RPMI8226 (cell line): ENCODE measurements around the gene HOXC6.
"Not testable (repeated sequence)": the region's sequence is repeated elsewhere in the genome, so short reads cannot be mapped to it uniquely, and the experiment has no call there.

Experiments
- DNase-seq: peaks from one replicate; pipeline ENCODE4 v3.0.0-alpha.2; 2015

HOXC6 gene

DNA sequence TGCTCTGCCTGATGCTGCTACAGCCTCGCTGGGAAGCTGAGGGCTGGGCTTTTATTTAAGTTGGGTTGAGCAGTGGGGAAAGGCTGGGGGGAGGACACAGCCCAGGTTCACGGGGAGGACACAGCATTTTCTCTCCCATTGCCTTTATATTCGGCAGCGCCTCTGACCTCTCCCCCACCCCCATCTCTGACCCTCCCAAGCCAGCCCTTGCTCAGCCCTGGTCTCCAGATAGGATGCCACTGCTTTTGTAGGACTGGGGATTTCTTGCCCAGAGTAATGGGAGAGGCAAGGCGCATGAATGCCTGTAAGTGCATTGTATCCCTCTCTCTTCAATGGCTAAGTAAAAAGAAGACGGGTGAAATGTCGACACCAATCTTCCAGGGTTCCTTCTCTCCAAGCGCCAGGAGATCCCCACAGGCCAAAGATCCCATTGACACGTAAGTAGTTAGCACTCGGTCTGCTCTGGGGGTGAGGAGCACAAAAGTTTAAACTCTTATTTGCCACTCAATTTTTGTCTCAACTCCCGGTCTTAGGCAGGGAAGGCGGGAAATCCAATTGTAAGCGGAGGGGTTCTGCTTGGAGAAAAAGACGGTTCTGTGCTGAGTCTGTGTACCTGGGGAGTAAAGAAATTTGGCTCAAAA lies 30.0 kb downstream of the HOXC6 start:
- DNase-seq: no peak

DNA sequence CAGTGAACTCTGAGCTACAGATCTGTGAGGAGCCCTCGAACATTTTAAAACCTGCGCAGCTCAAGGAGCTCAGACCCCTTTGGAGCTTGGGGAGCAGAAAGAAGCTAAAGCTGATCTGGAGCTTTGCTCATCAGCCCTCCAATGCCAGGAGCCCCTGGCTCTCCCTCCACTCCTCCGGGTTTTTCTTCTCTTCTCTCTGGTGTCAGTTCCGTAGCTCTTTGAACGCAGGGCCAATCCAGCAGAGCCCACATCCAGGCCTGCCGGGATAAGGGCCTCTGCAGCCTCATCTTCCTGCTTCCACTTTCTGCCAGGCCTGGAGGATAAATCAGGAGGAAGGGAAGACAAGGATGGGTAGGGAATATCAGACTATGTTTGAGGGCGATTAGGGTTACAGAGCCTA lies 31.4 kb downstream of the HOXC6 start:
- DNase-seq: no peak

DNA sequence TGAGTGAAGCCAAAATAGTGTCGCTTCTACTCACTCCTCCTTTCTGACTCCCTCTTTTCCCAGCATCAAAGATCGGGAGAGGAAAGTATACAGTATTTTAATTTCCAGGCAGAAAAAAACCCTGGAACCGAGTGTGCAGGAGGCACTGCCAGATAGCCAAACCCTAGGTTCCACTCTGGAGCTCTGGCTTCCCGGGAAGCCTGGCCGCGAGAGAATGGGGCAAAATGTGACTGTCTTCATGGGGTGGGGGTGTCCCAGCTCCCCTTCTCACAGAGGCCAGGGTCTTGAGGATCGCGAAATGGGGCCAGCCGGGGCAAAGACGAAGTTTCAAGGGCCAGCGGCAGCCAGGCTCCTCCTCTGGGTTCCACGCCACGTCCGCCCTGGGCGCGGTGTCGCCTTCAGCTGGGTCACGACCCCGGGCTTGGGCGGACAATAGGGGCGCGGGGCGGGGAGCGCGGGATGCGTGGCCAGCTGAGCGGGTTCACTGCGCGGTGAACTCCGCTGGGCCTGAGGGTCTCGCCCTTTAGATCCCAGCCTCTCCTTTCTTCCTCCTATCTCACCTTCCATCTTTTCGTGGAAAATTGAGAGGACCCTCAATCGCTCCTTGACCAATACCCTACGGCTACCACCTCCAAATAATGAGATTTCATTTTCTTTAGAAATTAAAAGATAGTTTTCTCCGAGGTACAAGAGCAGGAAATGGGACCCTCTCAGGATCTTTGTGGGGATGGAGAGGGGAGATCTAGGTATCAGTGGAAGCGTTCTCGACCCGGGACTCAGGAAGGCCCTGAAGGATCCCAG lies 32.1 kb downstream of the HOXC6 start:
- no peak for DNase-seq

DNA sequence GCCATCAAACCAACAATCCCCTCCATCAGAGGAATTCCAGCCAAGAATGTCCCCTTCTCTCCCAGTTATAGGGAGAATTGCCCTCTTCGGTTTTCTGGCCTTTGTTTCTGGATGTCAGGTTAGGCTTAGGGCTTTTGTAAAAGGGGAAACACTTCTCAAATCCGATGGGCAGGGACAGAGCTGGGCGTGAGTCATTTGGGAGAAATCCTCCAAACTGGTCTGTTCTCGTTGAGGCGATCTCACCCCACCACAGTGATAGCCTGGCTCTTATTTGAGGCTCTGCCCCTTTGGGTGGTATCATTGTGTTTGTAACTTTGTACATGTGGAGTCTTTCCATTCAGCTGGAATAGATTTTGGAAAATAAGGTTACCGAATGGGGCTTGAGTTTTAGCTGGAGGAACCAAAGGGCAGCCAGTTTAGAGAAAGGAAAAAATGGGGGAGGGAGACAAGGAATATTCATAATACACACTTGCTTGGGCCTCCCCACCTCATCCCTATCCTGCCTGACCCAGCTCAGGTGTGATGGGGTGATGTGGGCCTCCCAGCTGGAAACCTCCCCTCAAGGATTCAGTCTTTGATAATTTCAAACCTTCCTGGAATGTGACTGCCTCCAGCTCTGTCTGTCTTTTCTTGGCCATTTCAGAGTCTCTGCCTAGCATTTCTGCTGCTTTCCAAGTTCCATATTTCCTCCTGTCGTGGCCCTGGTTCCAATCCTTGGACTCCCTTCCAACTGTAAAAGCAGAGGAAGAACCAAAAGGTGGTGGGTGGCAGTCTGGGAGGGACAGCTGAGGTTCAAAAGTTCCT lies 32.9 kb downstream of the HOXC6 start:
- no peak for DNase-seq

DNA sequence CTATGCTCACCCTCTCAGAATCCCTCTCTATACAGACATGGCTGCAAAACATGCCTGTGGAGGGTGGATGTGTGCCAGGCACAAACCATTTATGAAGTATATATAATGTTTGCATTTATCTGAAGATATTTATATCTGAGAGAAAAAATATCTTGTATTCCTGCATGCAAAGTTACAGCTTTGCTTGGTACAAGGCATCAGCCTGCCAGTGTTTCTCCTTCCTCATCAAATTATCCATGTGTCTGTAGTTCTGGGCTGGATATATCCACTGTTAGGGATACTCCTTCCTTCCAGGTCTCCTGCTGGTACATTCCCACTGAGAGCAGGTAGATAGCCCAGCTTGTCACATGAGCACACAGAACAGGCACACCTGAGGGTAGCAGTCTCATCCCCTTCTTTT lies 37.4 kb downstream of the HOXC6 start:
- DNase-seq: no peak

DNA sequence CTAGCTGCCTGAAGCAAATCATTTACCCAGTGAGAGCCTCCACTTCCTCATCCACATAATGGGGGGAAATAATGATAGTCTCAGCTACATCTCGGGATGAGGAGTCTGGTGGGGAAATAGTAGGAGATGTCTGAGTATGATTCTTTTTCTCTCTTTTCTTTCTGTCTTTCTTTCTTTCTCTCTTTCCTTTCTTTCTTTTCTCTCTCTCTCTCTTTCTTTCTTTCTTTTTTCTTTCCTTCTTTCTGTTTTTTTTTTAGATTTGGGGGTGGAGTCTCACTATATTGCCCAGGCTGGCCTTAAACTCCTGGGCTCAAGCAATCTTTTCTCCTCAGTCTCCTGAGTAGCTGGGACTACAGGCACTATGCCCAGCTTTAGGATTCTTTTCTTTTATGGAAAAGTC lies 38.2 kb downstream of the HOXC6 start:
- DNase-seq: no peak

DNA sequence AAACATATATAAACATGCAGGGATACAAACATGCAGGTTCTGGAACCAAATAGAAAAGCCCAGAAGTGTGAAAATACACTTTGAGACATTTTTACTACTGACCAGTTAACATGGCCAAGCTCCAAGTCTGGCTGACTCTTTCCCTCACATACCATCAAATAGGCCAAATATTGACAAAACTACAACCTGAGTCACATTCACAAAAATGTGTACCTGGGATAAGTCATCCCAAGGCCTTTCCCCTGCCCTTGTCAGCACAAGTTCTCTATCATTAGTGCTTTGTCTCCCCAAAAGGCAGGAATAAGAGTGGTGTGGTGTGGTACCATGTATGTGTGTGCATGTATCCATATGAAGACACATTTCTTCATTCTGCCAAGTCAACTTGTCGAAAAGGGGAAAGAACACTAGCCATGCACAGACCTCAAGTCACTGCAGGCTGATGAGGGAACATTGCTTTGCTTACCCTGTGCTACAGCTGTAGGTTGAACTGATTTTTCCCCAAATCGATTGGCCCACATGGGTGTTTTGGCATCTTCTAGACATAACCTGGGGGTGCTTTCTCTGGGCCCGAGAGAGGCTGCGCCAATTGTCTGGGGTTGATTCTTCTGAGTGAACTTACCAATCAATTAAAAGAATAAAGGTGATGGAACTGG lies 40.3 kb downstream of the HOXC6 start:
- no peak for DNase-seq

DNA sequence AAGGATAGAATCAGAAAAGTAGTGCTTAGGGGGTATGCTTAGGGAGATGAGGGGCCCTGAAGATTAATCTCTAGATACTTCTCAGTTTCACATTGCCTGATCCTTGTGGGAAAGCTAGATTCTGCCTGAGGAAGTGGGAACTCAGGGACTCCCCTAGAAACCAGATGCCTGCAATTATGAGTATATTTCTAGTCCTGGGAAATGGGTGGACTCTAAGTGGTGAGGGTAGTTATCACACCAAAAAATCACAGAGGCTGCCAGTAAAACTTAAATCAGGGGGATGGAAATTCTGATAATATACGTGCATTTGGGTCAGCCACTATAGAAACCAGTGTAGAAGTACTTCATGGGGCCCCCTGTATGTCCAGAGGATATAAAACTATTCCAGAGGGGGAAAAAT lies 43.7 kb downstream of the HOXC6 start:
- no peak for DNase-seq

DNA sequence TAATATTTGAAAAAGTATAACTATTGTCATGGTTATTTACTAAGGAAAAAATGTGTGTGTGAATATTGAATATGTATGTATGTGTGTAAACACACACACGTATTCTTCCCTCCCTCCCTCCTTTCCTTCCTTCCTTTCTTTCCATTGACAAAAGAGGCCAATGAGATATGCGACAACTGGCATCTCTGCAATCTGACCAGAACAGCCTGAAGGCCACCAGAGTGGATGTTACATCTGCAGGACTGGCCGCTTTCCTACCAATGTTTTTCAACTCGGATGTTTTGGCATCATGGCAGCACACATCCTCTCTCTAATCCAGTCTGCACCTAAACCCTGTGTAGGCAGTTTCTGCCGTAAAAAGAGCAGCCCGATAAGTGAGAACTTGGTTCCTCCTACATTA lies 46.1 kb downstream of the HOXC6 start:
- no peak for DNase-seq

DNA sequence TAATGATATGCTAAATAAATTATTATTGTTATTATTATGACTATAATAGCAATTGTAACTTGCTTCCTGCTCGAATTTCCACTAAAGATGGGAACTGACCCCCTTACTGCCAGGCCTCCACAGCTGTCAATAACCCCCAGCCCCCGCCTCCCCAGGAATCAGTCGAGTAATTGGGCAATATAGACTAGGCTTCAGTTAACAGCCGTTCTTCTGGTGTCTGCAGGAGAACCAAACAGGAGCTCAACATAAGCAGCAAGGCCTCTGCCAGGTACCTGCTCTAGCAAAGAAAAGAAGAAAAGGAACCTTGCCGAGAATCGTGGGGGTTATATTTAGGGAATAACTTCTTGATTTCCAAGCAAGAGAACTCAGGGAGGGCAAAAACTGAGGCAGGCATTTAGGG lies 47.2 kb downstream of the HOXC6 start:
- DNase-seq: no peak

DNA sequence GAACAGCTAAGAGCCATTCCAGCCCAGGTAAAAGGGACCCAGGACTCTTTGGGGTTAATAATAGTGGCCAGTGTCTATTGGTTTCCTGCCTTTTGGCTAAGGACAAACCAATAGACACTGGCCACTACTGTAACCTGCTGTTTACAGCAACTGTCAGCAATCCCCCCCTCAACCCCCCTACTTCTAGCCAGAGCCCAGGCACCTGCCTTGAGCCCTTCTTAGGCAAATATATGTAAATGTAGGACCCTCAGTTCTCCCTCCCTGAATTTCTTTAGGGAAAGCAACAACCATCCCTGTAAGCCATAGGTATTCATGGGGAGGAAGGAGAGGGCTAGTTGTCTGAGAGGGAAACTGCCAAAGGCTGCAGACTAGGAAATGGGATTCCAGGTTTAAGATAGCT lies 47.7 kb downstream of the HOXC6 start:
- no peak for DNase-seq

DNA sequence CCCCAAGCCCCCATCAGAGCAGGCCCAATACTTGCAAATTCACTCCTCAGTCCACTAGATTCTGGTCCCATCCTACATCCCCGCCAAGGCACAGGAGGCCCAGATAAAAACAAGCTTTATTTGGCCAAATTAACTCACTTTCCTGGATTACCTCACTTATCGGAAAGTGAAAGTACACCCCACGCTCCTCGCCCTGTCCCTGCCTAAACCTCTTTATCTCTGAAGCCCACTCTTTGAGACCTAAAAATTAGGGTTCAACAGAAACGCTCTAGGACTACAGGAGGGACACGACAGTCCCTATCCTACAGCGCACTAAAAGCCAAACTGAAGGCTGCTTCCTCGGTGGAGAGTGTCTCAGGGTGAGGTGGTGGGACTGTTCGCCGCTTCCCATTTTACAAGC lies 49.6 kb downstream of the HOXC6 start:
- DNase-seq: not testable (repeated sequence)

DNA sequence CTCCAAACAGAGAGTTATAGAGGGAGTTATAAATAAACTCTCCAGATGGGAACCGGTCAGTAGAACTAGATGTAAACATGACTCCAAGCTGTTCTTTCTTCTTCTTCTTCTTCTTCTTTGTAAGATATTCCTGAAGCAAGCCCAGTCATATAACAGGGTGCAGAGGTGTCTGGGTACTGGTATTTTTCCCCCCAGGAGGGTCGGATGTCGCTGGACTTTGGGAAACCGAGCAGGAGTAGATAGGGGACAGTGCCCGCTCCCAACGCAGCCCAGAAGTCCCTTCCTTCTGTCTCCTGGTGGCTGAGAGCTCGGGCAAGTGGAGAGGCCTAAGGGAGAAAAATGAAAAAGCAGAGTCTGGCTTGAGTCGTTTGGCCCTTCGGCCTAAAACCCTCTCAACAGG lies 50.9 kb downstream of the HOXC6 start:
- DNase-seq: not testable (repeated sequence)
